Smooth muscle cell (in vitro differentiated cells): ENCODE data around the gene ZNF740. TPM values are rescaled to one million over a fixed set of nuclear protein-coding genes. Genes with fewer than 3 reads are reported as not detected.

Experiments used
- DNase-seq: peaks from one replicate; lab custom pipeline; 2025; ENCODE audit not compliant: unreplicated experiment; lab: John Stamatoyannopoulos, UW
- H2AFZ ChIP-seq: fragments of 200-600 bp; sonication (generic); 2 replicates; pipeline ENCODE4 v1.6.0; 2016; ENCODE audit warnings: antibody characterized with exemption, low read depth, mild to moderate bottlenecking
- H3F3A ChIP-seq: fragments of 200-600 bp; sonication (generic); 2 replicates; pipeline ENCODE4 v1.6.0; 2017; ENCODE audit warnings: antibody characterized with exemption, low read depth
- H3K27ac ChIP-seq: fragments of 200-600 bp; sonication (generic); 2 replicates; pipeline ENCODE4 v1.5.1; 2016; ENCODE audit warnings: low read depth, mild to moderate bottlenecking
- H3K27me3 ChIP-seq: fragments of 200-600 bp; sonication (generic); 2 replicates; pipeline ENCODE4 v1.6.1; 2016; ENCODE audit warnings: low read depth, mild to moderate bottlenecking
- H3K36me3 ChIP-seq: fragments of 200-600 bp; sonication (generic); 2 replicates; pipeline ENCODE4 v1.5.1; 2016; ENCODE audit warnings: low read depth
- H3K4me1 ChIP-seq: fragments of 200-600 bp; sonication (generic); 2 replicates; pipeline ENCODE4 v1.5.1; 2016; ENCODE audit warnings: low read depth
- H3K4me2 ChIP-seq: fragments of 200-600 bp; sonication (generic); 2 replicates; pipeline ENCODE4 v1.6.0; 2016; ENCODE audit warnings: mild to moderate bottlenecking
- H3K4me3 ChIP-seq: fragments of 200-600 bp; sonication (generic); 2 replicates; pipeline ENCODE4 v1.5.1; 2016; ENCODE audit warnings: mild to moderate bottlenecking
- H3K79me2 ChIP-seq: fragments of 200-600 bp; sonication (generic); 2 replicates; pipeline ENCODE4 v1.6.0; 2016; ENCODE audit warnings: low read depth, mild to moderate bottlenecking
- H3K9ac ChIP-seq: fragments of 200-600 bp; sonication (generic); 2 replicates; pipeline ENCODE4 v1.6.0; 2016; ENCODE audit warnings: low read depth
- H3K9me3 ChIP-seq: fragments of 200-600 bp; sonication (generic); replicated peaks from 2 replicates; pipeline ENCODE4 v1.5.1; 2016; ENCODE audit warnings: low read depth
- H4K20me1 ChIP-seq: fragments of 200-600 bp; sonication (generic); 2 replicates; pipeline ENCODE4 v1.6.0; 2016; ENCODE audit warnings: low read depth
- CTCF ChIP-seq: fragments of 200-600 bp; sonication (generic); IDR thresholded peaks from 2 replicates; pipeline ENCODE4 v1.5.1; 2017; ENCODE audit warnings: borderline replicate concordance, mild to moderate bottlenecking, antibody characterized with exemption; ENCODE audit not compliant: insufficient read depth, poor library complexity, severe bottlenecking
- WGBS: methylation state at CpG from one replicate; pipeline ENCODE4 v1.1.7; 2016; ENCODE audit warnings: low lambda C conversion rate; 5-methylcytosine and 5-hydroxymethylcytosine counted together
- polyA plus RNA-seq: library from polyadenylated mRNA; unstranded; fragments of >200 nt; fragmentation: Nextera tagmentation; extraction: Ambion mirVana; gene quantifications from 2 replicates; pipeline ENCODE4 v1.2.1, GENCODE V29; 2016
- total RNA-seq: library from RNA; depleted of rRNA; stranded (reverse); fragments of >200 nt; gene quantifications from 2 replicates; pipeline ENCODE4 v1.2.3, GENCODE V29; 2014

Gene ZNF740
- total and polyA plus RNA-seq, 2 experiments from 2014 or later = 1.0 to 5.2 TPM

GRCh38 chr12:53143355-53143754 is 37.2 kb upstream of the ZNF740 start:
- Histone ChIP-seq H3K27ac (no peak overlapping the region), H3K9me3 (no peaks in the 10 kb centered on the region), H3K4me2 (no peak overlapping the region), H3K4me1 (no peaks in the 10 kb centered on the region), H3K9ac (no peak overlapping the region), H3K27me3 (no peaks in the 10 kb centered on the region), H3F3A (no peaks in the 10 kb centered on the region), H3K79me2 (no peaks in the 10 kb centered on the region), H2AFZ (no peak overlapping the region), H4K20me1 (no peaks in the 10 kb centered on the region), H3K36me3 (no peaks in the 10 kb centered on the region), H3K4me3 (no peak overlapping the region)
- TF ChIP-seq CTCF = no peak
- DNase-seq = no peak
- 70% methylated on average over 4 of the region's 4 CpGs for WGBS

- TF ChIP-seq CTCF = no peak
- Histone ChIP-seq H3K27me3 (no peaks in the 10 kb centered on the region), H4K20me1 (no peaks in the 10 kb centered on the region), H3K36me3 (no peaks in the 10 kb centered on the region), H2AFZ (no peak overlapping the region), H3K9me3 (no peaks in the 10 kb centered on the region), H3K4me2 (no peak overlapping the region), H3K9ac (no peak overlapping the region), H3K4me1 (no peaks in the 10 kb centered on the region), H3K79me2 (no peaks in the 10 kb centered on the region), H3F3A (no peaks in the 10 kb centered on the region), H3K27ac (no peak overlapping the region), H3K4me3 (no peak overlapping the region)
- 92% methylated on average over 5 of the region's 5 CpGs for WGBS
- DNase-seq = no peak
Measured at GRCh38 chr12:53145383-53146260, 34.9 kb upstream of the ZNF740 start.

- no peaks in the 10 kb centered on the region for H3K4me1 ChIP-seq
- H2AFZ ChIP-seq = no peak overlapping the region
- H3K27ac ChIP-seq = no peak overlapping the region
- no peaks in the 10 kb centered on the region for H3K27me3 ChIP-seq
- H4K20me1 ChIP-seq = no peaks in the 10 kb centered on the region
- H3K4me2 ChIP-seq = no peak overlapping the region
- TF ChIP-seq CTCF = no peak
- no peaks in the 10 kb centered on the region for H3K9me3 ChIP-seq
- WGBS = 93% methylated on average over 5 of the region's 5 CpGs
- H3K36me3 ChIP-seq = no peaks in the 10 kb centered on the region
- H3K79me2 ChIP-seq = no peaks in the 10 kb centered on the region
- no peaks in the 10 kb centered on the region for H3F3A ChIP-seq
- no peak overlapping the region for H3K9ac ChIP-seq
- no peak overlapping the region for H3K4me3 ChIP-seq
- DNase-seq = no peak
Measured at GRCh38 chr12:53147181-53147580, 33.3 kb upstream of the ZNF740 start.

GRCh38 chr12:53147653-53148052 is 32.9 kb upstream of the ZNF740 start:
- 97% methylated on average over 15 of the region's 15 CpGs for WGBS
- no peaks in the 10 kb centered on the region for H4K20me1 ChIP-seq
- no peak overlapping the region for H3K4me3 ChIP-seq
- H2AFZ ChIP-seq = no peak overlapping the region
- no peaks in the 10 kb centered on the region for H3F3A ChIP-seq
- no peaks in the 10 kb centered on the region for H3K27me3 ChIP-seq
- no peaks in the 10 kb centered on the region for H3K36me3 ChIP-seq
- no peak overlapping the region for H3K9ac ChIP-seq
- H3K79me2 ChIP-seq = no peaks in the 10 kb centered on the region
- no peak for TF ChIP-seq CTCF
- no peaks in the 10 kb centered on the region for H3K4me1 ChIP-seq
- no peak for DNase-seq
- H3K4me2 ChIP-seq = no peak overlapping the region
- no peak overlapping the region for H3K27ac ChIP-seq
- H3K9me3 ChIP-seq = no peaks in the 10 kb centered on the region
